ENCODE results near the gene NUP42. TPM values are rescaled to one million over a fixed set of nuclear protein-coding genes. Genes with fewer than 3 reads are reported as not detected.
"Not testable (repeated sequence)": the region's sequence is repeated elsewhere in the genome, so short reads cannot be mapped to it uniquely, and the experiment has no call there.

The NUP42 gene
- total RNA-seq, 1 donor from 2014 or later = 16.3 TPM

DNA sequence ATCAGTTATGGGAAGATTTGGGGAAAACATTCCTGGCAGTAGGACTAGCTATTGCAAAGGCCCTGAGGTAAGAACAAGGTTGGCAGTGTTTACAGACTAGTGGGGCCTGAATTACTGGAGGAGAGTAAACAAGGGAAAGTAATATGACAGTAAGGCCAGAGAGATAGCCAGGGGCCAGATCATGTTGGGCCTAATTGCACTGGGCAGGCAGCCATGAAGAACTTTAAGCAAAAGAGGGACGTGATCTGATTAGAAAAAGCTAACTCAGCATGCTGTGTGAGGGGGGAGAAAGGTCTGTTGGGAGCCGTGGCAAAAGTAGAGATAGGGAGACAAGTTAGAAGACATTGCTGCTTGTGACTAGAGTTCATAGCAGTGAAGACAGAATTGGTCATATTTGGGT lies 9.2 kb downstream of the NUP42 start:
- FAIRE-seq (no peak), DNase-seq (ENCODE audit: low read depth) (no peak)
- Histone ChIP-seq H3K27me3 (ENCODE audit: control insufficient read depth, insufficient read depth, low read length) (no peaks in the 10 kb centered on the region), H3K4me3 (ENCODE audit: low read depth, low read length) (no peak overlapping the region), H3K36me3 (ENCODE audit: control insufficient read depth, insufficient read depth, low read length) (peaks cover 9% of the 10 kb centered on the region)
- TF ChIP-seq, protein P1, sequence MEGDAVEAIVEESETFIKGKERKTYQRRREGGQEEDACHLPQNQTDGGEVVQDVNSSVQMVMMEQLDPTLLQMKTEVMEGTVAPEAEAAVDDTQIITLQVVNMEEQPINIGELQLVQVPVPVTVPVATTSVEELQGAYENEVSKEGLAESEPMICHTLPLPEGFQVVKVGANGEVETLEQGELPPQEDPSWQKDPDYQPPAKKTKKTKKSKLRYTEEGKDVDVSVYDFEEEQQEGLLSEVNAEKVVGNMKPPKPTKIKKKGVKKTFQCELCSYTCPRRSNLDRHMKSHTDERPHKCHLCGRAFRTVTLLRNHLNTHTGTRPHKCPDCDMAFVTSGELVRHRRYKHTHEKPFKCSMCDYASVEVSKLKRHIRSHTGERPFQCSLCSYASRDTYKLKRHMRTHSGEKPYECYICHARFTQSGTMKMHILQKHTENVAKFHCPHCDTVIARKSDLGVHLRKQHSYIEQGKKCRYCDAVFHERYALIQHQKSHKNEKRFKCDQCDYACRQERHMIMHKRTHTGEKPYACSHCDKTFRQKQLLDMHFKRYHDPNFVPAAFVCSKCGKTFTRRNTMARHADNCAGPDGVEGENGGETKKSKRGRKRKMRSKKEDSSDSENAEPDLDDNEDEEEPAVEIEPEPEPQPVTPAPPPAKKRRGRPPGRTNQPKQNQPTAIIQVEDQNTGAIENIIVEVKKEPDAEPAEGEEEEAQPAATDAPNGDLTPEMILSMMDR (IDR thresholded peaks at IDR 0.05; ENCODE audit: insufficient read depth, low read length, severe bottlenecking) = no peak

- not testable (repeated sequence) for H3K36me3 ChIP-seq (ENCODE audit: control insufficient read depth, insufficient read depth, low read length)
These were observed 11.9 kb downstream of the NUP42 start for GRCh38 chr7:23193650-23194227.

GRCh38 chr7:23196306-23196705 lies 14.5 kb downstream of the NUP42 start:
- TF ChIP-seq, protein P1 (IDR thresholded peaks at IDR 0.05; ENCODE audit: insufficient read depth, low read length, severe bottlenecking) = no peak
- no peak for FAIRE-seq
- Histone ChIP-seq H3K27me3 (ENCODE audit: control insufficient read depth, insufficient read depth, low read length) (no peaks in the 10 kb centered on the region), H3K36me3 (ENCODE audit: control insufficient read depth, insufficient read depth, low read length) (peaks cover 5% of the 10 kb centered on the region), H3K4me3 (ENCODE audit: low read depth, low read length) (no peak overlapping the region)
- no peak for DNase-seq (ENCODE audit: low read depth)

More at GRCh38 chr7:23193650-23194227, 11.9 kb downstream of the NUP42 start:
- not testable (repeated sequence) for DNase-seq (ENCODE audit: low read depth); H3K4me3 ChIP-seq (ENCODE audit: low read depth, low read length); FAIRE-seq; H3K27me3 ChIP-seq (ENCODE audit: control insufficient read depth, insufficient read depth, low read length)

GRCh38 chr7:23197745-23198144 lies 15.9 kb downstream of the NUP42 start:
- H3K4me3 ChIP-seq (ENCODE audit: low read depth, low read length); FAIRE-seq; H3K36me3 ChIP-seq (ENCODE audit: control insufficient read depth, insufficient read depth, low read length); DNase-seq (ENCODE audit: low read depth); H3K27me3 ChIP-seq (ENCODE audit: control insufficient read depth, insufficient read depth, low read length): not testable (repeated sequence)

GRCh38 chr7:23200331-23200730 lies 18.5 kb downstream of the NUP42 start:
- Histone ChIP-seq H3K27me3 (ENCODE audit: control insufficient read depth, insufficient read depth, low read length) (no peaks in the 10 kb centered on the region), H3K4me3 (ENCODE audit: low read depth, low read length) (no peak overlapping the region), H3K36me3 (ENCODE audit: control insufficient read depth, insufficient read depth, low read length) (peaks cover 3% of the 10 kb centered on the region)
- no peak for DNase-seq (ENCODE audit: low read depth)
- TF ChIP-seq, protein P1 (IDR thresholded peaks at IDR 0.05; ENCODE audit: insufficient read depth, low read length, severe bottlenecking) = no peak
- no peak for FAIRE-seq

DNA sequence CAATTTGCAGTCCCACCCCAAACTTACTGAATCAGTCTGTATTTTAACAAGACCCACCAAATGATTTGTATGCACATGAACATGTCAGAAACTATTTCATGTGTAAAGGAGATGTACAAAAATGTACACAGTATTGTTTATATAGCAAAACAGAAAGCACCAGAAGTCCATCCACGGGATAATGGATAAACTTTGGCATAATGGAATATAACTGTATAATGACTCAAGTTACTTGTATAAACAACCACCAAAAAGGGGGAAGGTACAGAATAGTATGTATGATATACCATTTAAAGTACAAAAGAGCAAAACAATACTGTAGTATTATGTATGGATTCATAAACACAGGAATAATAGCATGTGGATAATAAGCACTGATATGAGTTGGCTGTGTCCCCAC lies 22.4 kb downstream of the NUP42 start:
- Histone ChIP-seq H3K27me3 (ENCODE audit: control insufficient read depth, insufficient read depth, low read length) (no peaks in the 10 kb centered on the region), H3K4me3 (ENCODE audit: low read depth, low read length) (no peak overlapping the region), H3K36me3 (ENCODE audit: control insufficient read depth, insufficient read depth, low read length) (no peaks in the 10 kb centered on the region)
- DNase-seq (ENCODE audit: low read depth) (no peak), FAIRE-seq (no peak)
- TF ChIP-seq, protein P1 (IDR thresholded peaks at IDR 0.05; ENCODE audit: insufficient read depth, low read length, severe bottlenecking) = no peak

DNA sequence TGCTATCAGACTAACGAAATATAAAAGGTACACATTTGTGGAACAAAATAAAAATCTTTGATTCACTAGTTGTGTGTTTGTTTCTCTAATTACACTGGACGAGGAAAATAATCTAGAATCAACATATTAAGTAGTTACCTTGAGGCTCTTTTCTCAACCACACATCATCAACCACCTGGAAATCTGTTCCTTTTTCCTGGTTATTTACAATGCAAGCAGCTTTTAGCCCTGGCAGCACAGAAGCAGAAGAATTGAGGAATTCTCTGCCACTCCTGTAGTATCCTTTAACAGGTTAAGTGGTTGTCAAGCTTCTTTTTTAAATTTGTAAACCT lies 23.7 kb downstream of the NUP42 start:
- FAIRE-seq = no peak
- no peaks in the 10 kb centered on the region for H3K36me3 ChIP-seq (ENCODE audit: control insufficient read depth, insufficient read depth, low read length)
- H3K4me3 ChIP-seq (ENCODE audit: low read depth, low read length) = peak overlapping the region; percentile 30
- TF ChIP-seq, protein P1 (IDR thresholded peaks at IDR 0.05; ENCODE audit: insufficient read depth, low read length, severe bottlenecking) = no peak
- no peaks in the 10 kb centered on the region for H3K27me3 ChIP-seq (ENCODE audit: control insufficient read depth, insufficient read depth, low read length)
- DNase-seq (ENCODE audit: low read depth) = peak; percentile 18

All from bronchial epithelial cell (primary cell).